GM12878 (cell line): Measurements from ENCODE around the gene SELENOV. TPM values are rescaled to one million over a fixed set of nuclear protein-coding genes. Genes with fewer than 3 reads are reported as not detected.

Experiments used
- ATAC-seq: fragments of 200-7000 bp; cut with Tn5 transposase; 3 replicates; pipeline ENCODE4 v1.9.1; 2020; ENCODE audit warnings: mild to moderate bottlenecking, moderate library complexity
- BruUV-seq: library from RNA; stranded (reverse); fragments of 400-500 nt; replicated peaks from 2 replicates; lab custom pipeline; 2021; lab: Mats Ljungman, UMichigan
- CTCF ChIA-PET: fragments of 300-600 bp; sonication (Branson Sonifier 250); formaldehyde crosslinking; extraction: SDS; loops from one replicate; lab custom pipeline; 2021; ENCODE audit warnings: inconsistent platforms; lab: Yijun Ruan, JAX
- POLR2A ChIA-PET: fragments of 350-600 bp; formaldehyde crosslinking; extraction: SDS; loops from one replicate; lab custom pipeline; 2021; ENCODE audit warnings: inconsistent platforms; lab: Charles Lee
- RAD21 ChIA-PET: fragments of 300-600 bp; sonication (Branson Sonifier 250); formaldehyde crosslinking; loops from one replicate; lab custom pipeline; 2023; ENCODE audit warnings: antibody characterized with exemption; ENCODE audit not compliant: unreplicated experiment; lab: Charles Lee
- SMC1A ChIA-PET: fragments of 300-600 bp; sonication (Branson Sonifier 250); formaldehyde crosslinking; loops from one replicate; lab custom pipeline; 2023; ENCODE audit not compliant: unreplicated experiment, uncharacterized antibody; lab: Charles Lee
- DNase-seq: peaks from one replicate; pipeline ENCODE4 v3.0.0-alpha.2; 2011; ENCODE audit warnings: low read depth, low spot score
- FAIRE-seq: peaks from 3 replicates; lab custom pipeline; 2011; peaks lifted over from hg19 to GRCh38; lab: Jason Lieb, UNC
- H2AFZ ChIP-seq: 2 replicates; pipeline ENCODE4 v1.6.0; 2011; ENCODE audit warnings: low read depth, low read length, control low read depth; ENCODE audit not compliant: control insufficient read depth
- H3K27ac ChIP-seq: 2 replicates; pipeline ENCODE4 v1.5.1; 2011; ENCODE audit warnings: control low read depth; ENCODE audit not compliant: control insufficient read depth, insufficient read depth
- H3K27me3 ChIP-seq, 2 experiments: replicated peaks in 1 of 2; 2 replicates each; pipeline versions ENCODE4 v1.6.0 to v1.6.1; 2011; ENCODE audit warnings: low read length in 1 of 2; ENCODE audit not compliant: control insufficient read depth in 2 of 2, insufficient read depth in 2 of 2
- H3K36me3 ChIP-seq, 2 experiments: 2 replicates each; pipeline ENCODE4 v1.5.1; 2011; ENCODE audit warnings: low read length in 1 of 2; ENCODE audit not compliant: control insufficient read depth in 2 of 2, insufficient read depth in 2 of 2
- H3K4me1 ChIP-seq: 2 replicates; pipeline ENCODE4 v1.6.1; 2011; ENCODE audit warnings: mild to moderate bottlenecking, low read length, moderate library complexity, mixed read lengths; ENCODE audit not compliant: control insufficient read depth, insufficient read depth
- H3K4me2 ChIP-seq: 2 replicates; pipeline ENCODE4 v1.6.0; 2011; ENCODE audit warnings: control low read depth; ENCODE audit not compliant: control insufficient read depth, insufficient read depth
- H3K4me3 ChIP-seq: fragments of 200-600 bp; sonication (generic); 2 replicates; pipeline ENCODE4 v1.5.1; 2016
- H3K79me2 ChIP-seq: 2 replicates; pipeline ENCODE4 v1.6.0; 2011; ENCODE audit warnings: low read length; ENCODE audit not compliant: control insufficient read depth, insufficient read depth
- H3K9ac ChIP-seq: 2 replicates; pipeline ENCODE4 v1.8.0; 2011; ENCODE audit warnings: low read length, control low read depth, mixed read lengths; ENCODE audit not compliant: control insufficient read depth, insufficient read depth
- H3K9me3 ChIP-seq: replicated peaks from 3 replicates; pipeline ENCODE4 v1.5.1; 2011; ENCODE audit warnings: mild to moderate bottlenecking, low read length; ENCODE audit not compliant: control insufficient read depth, insufficient read depth
- H4K20me1 ChIP-seq: 2 replicates; pipeline ENCODE4 v1.6.0; 2011; ENCODE audit not compliant: control insufficient read depth, insufficient read depth
- ASH2L ChIP-seq: fragments of 300-600, 200-600 bp; sonication (generic); IDR thresholded peaks from 2 replicates; pipeline ENCODE4 v1.6.1; 2017; ENCODE audit warnings: low read depth, mild to moderate bottlenecking, borderline replicate concordance
- ATF7 ChIP-seq: fragments of 450-650 bp; IDR thresholded peaks from 2 replicates; pipeline ENCODE4 v1.6.1; 2016; ENCODE audit warnings: low read depth, mild to moderate bottlenecking
- CBX3 ChIP-seq: fragments of 200-600 bp; sonication (generic); IDR thresholded peaks from 2 replicates; pipeline ENCODE4 v1.6.1; 2016; ENCODE audit warnings: low read depth, borderline replicate concordance
- CBX5 ChIP-seq: sonication (generic); IDR thresholded peaks from 2 replicates; pipeline ENCODE4 v1.6.1; 2016; ENCODE audit warnings: low read depth, moderate library complexity, mild to moderate bottlenecking, inconsistent platforms
- CREM ChIP-seq: IDR thresholded peaks from 2 replicates; pipeline ENCODE4 v1.6.1; 2014; ENCODE audit warnings: antibody characterized with exemption, low read depth
- EGR1 ChIP-seq, 2 experiments: IDR thresholded peaks; 1 replicate in 1 of 2; 2 replicates in 1 of 2; pipeline ENCODE4 v1.6.1; 2011 to 2012; ENCODE audit warnings: low read depth in 2 of 2, low read length in 2 of 2, borderline replicate concordance in 1 of 2, mild to moderate bottlenecking in 1 of 2, moderate library complexity in 1 of 2
- HDAC2 ChIP-seq: fragments of 200-600 bp; sonication (generic); IDR thresholded peaks from 2 replicates; pipeline ENCODE4 v1.6.1; 2017
- HSF1 ChIP-seq: fragments of 150-350 bp; IDR thresholded peaks from 2 replicates; pipeline ENCODE4 v1.6.1; 2014; ENCODE audit warnings: mild to moderate bottlenecking, low read depth, low read length
- KLF5 ChIP-seq: fragments of 450-650 bp; IDR thresholded peaks from 2 replicates; pipeline ENCODE4 v1.6.1; 2014; ENCODE audit warnings: mild to moderate bottlenecking; ENCODE audit not compliant: partially characterized antibody
- LARP7 ChIP-seq: fragments of 450-650 bp; IDR thresholded peaks from 2 replicates; pipeline ENCODE4 v1.6.1; 2017; ENCODE audit warnings: mild to moderate bottlenecking
- NFXL1 ChIP-seq: fragments of 450-650 bp; IDR thresholded peaks from 2 replicates; pipeline ENCODE4 v1.6.1; 2017; ENCODE audit warnings: antibody characterized with exemption, mild to moderate bottlenecking, borderline replicate concordance
- NR2C1 ChIP-seq: fragments of 450-650 bp; IDR thresholded peaks from 2 replicates; pipeline ENCODE4 v1.6.1; 2017; ENCODE audit warnings: antibody characterized with exemption, mild to moderate bottlenecking, moderate library complexity
- PBX3 ChIP-seq: IDR thresholded peaks from 2 replicates; pipeline ENCODE4 v1.6.1; 2011; ENCODE audit warnings: mild to moderate bottlenecking, low read depth, low read length, moderate library complexity; ENCODE audit not compliant: insufficient replicate concordance
- SREBF1 ChIP-seq: IDR thresholded peaks from 2 replicates; pipeline ENCODE4 v1.6.1; 2012; ENCODE audit warnings: mild to moderate bottlenecking, low read length
- SUPT20H ChIP-seq: IDR thresholded peaks from 2 replicates; pipeline ENCODE4 v1.6.1; 2011; ENCODE audit warnings: low read depth, mild to moderate bottlenecking, low read length, moderate library complexity, borderline replicate concordance; ENCODE audit not compliant: control insufficient read depth
- YBX1 ChIP-seq: fragments of 450-650 bp; IDR thresholded peaks from 2 replicates; pipeline ENCODE4 v1.6.1; 2016; ENCODE audit warnings: antibody characterized with exemption
- ZBED1 ChIP-seq: IDR thresholded peaks from 2 replicates; pipeline ENCODE4 v1.6.1; 2016; ENCODE audit warnings: borderline replicate concordance
- ZBTB40 ChIP-seq: fragments of 450-650 bp; IDR thresholded peaks from 2 replicates; pipeline ENCODE4 v1.6.1; 2016; ENCODE audit warnings: mild to moderate bottlenecking, moderate library complexity, borderline replicate concordance
- ZNF384 ChIP-seq: IDR thresholded peaks from 2 replicates; pipeline ENCODE4 v1.6.1; 2012; ENCODE audit warnings: low read depth, mild to moderate bottlenecking, low read length, improper control_type of control experiment, borderline replicate concordance
- ZZZ3 ChIP-seq: IDR thresholded peaks from 2 replicates; pipeline ENCODE4 v1.6.1; 2011; ENCODE audit warnings: low read depth; ENCODE audit not compliant: control insufficient read depth, insufficient read length
- WGBS: methylation state at CpG from one replicate; pipeline ENCODE4 v1.1.6; 2016; ENCODE audit warnings: low lambda C conversion rate; ENCODE audit not compliant: insufficient replicate concordance, insufficient coverage; ENCODE audit errors: missing lambda C conversion rate; 5-methylcytosine and 5-hydroxymethylcytosine counted together
- in situ Hi-C: fragments of 300-500 bp; cut with MboI; formaldehyde crosslinking; loops from 9 replicates; pipeline ENCODE4 v1.14.3; 2018; ENCODE audit warnings: mixed read lengths
- intact Hi-C: fragments of 100-400 bp; cut with micrococcal nuclease; formaldehyde crosslinking; loops from one replicate; pipeline ENCODE4 v1.14.2; 2022; ENCODE audit not compliant: unreplicated experiment
- polyA plus RNA-seq, 11 experiments: library from polyadenylated mRNA; depleted of rRNA in 4 of 11; unstranded in 6 of 11; stranded (reverse) in 5 of 11; fragments of >200 nt; fragmentation: Nextera tagmentation in 4 of 11; fragmentation: Illumina TruSeq in 1 of 11; extraction: Ambion mirVana in 4 of 11; extraction: Trizol in 1 of 11; gene quantifications; 1 replicate in 1 of 11; 2 replicates in 10 of 11; pipeline versions ENCODE4 v1.2.1 to v1.2.3, GENCODE V29; 2011 to 2016; ENCODE audit warnings: inconsistent platforms in 2 of 11, missing spikeins in 2 of 11, low read depth in 1 of 11
- total RNA-seq, 4 experiments: library from RNA; depleted of rRNA in 3 of 4; stranded (reverse); fragments of >200 nt in 3 of 4; fragmentation: Illumina TruSeq in 1 of 4; extraction: Trizol in 1 of 4; gene quantifications; 2 replicates each; pipeline versions ENCODE4 v1.2.1 to v1.2.3, GENCODE V29; 2013 to 2021

Gene SELENOV
- total and polyA plus RNA-seq, 10 of the 15 experiments (the other 5 are each of a cell fraction or from before 2014, with no cell fraction given), result not detected

GRCh38 chr19:39518975-39519374 is 4.0 kb downstream of the SELENOV start:
- BruUV-seq, result no TSS peak
- no peak overlapping the region for H3K9ac ChIP-seq
- WGBS, result 28% methylated on average over 5 of the region's 9 CpGs

More at GRCh38 chr19:39518975-39519374, 4.0 kb downstream of the SELENOV start:
- peaks cover 9 to 20% of the 10 kb centered on the region in 2 experiments for H3K27me3 ChIP-seq
- in situ Hi-C loops, result no loop called here
- TF ChIP-seq ZNF384 (no peak), NR2C1 (no peak), YBX1 (no peak), SREBF1 (no peak), PBX3 (no peak), ZBTB40 (no peak), ZZZ3 (no peak), SUPT20H (no peak), CBX3 (no peak), ATF7 (no peak), ZBED1 (no peak), HDAC2 (no peak), HSF1 (no peak), CBX5 (no peak), EGR1 (IDR thresholded peaks at IDR 0.05; ENCODE audit: borderline replicate concordance in 1 of 2, low read depth in 2 of 2, low read length in 2 of 2) (no peak), KLF5 (no peak), LARP7 (no peak), CREM (no peak), ASH2L (no peak), NFXL1 (no peak)
- TF ChIP-seq, all 136 proteins: peak for 0
- ChIA-PET SMC1A (interaction anchor here (1.3 kb wide), 1 partner anchor 12 kb away, joined by 3 read pairs; no protein-coding TSS in a partner anchor), POLR2A (no interaction called here), RAD21 (no interaction called here), CTCF (interaction anchor here (0.7 to 2.1 kb wide), 3 partner anchors 14 to 45 kb away, joined by 3 to 6 read pairs (median 3); no protein-coding TSS in a partner anchor)
- H3K4me2 ChIP-seq, result no peak overlapping the region
- H3K36me3 ChIP-seq, result no peaks in the 10 kb centered on the region
- no peak overlapping the region for H3K27ac ChIP-seq
- intact Hi-C loops, result no loop called here
- no peak overlapping the region for H2AFZ ChIP-seq
- no peaks in the 10 kb centered on the region for H3K9me3 ChIP-seq
- FAIRE-seq (no peak), ATAC-seq (no peak), DNase-seq (no peak)
- H3K4me3 ChIP-seq, result no peak overlapping the region
- H4K20me1 ChIP-seq, result no peaks in the 10 kb centered on the region
- no peaks in the 10 kb centered on the region for H3K79me2 ChIP-seq
- H3K4me1 ChIP-seq, result peaks cover 11% of the 10 kb centered on the region
